ENCODE results near the gene HAPLN2. TPM values are rescaled to one million over a fixed set of nuclear protein-coding genes. Genes with fewer than 3 reads are reported as not detected.
A peak's percentile ranks its signal among the peaks of the same experiment; 100 is the strongest.
"Not testable (repeated sequence)": the region's sequence is repeated elsewhere in the genome, so short reads cannot be mapped to it uniquely, and the experiment has no call there.

HAPLN2 gene
- total RNA-seq, result 1.4 TPM
- long read RNA-seq, result 0 reads

DNA sequence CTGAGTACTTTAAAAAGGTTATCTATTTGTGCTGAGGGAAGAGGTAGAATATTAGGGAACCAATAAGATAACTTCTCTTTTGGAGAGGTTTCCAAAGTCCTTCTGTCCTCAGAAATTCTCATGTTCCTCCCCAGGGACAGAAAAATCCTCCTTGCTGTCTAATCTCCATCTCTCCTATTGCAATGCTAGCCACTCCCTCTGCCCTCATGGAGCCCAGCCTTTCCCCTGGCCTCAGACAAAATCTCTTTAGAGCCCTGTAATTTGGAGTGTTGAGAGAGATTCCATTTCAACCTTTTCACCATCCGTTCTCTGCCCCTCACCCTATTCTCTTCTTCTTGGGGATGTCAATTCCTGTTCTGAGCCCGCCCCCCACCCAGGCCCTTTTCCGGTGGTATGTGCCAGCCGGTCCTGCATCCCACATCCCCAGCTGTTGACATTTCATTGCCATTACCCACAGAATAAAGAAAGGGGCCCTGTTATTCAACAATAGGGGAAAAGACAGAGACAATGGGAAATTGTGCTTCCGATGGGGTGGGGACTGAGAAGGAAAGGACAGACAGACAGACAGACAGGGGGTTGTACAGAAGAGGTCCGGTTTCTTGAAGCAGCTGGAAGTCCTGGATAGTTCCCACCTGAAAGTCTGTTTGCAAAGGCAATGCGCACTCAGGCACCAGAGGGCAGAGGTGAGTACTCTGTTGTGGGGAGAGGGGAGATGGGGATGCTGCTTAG lies at the start of gene HAPLN2:
Gene HAPLN2 (plus strand): TSS at position 563 of the 729 bp plus-strand sequence. CDS start 4,076 bp downstream, outside the sequence.
- intact Hi-C loops (cut with DNase I), result no loop called here
- ATAC-seq, result no peak

DNA sequence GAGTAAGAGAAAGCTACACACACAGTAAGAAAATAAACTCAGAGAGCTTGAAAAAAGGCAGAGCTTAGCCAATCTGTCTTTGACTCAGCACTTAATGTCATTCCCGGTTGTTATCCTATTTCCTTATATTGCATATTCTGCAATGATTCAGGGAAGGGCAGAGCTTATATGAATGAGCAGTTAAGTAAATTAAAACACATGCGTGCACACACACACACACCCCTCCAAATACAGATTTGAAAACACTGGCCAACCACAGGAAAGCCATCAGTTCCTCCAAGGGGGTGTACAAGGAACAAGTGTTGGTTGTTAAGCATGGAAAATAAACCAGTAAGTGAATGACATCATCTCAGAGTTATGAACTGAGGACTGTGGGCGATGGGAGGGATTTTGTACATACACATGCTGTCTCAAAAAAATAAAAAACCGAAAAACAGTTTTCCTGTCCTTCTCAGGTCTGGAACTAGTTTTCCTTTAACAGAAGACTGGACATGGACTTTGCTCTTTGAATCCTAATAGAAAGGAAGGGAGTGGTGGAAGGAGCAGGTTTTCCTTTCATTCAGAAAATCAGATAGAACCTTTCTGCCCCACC lies 47.9 kb upstream of the HAPLN2 start:
- intact Hi-C loops (cut with DNase I), result no loop called here
- DNase-seq (ENCODE audit: missing footprints) (no peak), ATAC-seq (no peak)

More for the DNA sequence above, at the start of gene HAPLN2:
- no peak for DNase-seq (ENCODE audit: missing footprints)

DNA sequence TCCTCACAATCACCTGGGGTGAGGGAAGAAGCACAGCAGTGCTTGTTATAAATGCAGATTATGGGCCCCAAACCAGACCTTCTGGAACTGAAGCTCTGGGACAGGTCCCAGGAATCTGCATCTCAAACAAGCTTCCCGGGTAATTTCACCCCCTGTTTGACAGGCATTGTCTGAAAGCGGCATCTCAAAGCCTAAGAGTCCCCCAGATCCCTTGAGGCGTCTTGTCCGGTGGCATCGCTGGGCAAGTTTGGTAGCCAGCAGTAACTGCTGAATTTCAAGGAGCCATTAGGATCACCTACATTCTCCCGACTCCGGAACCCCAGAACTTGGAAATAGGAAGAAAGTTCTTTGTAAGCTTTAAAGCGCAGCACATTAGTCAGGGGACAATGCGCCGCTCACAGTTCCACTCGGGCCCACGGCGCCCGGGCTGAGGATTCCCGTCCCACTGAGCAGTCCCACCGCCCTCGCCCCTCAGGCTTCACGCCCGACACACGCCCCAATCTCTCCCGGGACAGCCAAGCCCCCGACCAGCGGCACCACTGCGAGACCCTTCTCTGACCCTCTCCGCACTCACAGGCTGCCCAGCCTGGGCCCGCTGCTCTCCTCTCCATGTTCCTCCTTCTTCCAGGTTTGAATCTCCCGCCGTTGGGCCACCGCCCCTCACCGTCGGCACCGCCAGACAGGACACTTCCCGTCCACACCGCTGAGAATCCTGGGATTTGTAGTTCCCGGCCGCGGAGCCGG lies 47.1 kb upstream of the HAPLN2 start, which contains the start of gene IQGAP3:
Gene IQGAP3 (minus strand): TSS at position 647 of the 744 bp plus-strand sequence. CDS start 36 bp downstream, at position 611.
- intact Hi-C loops (cut with DNase I), result no loop called here
- ATAC-seq (peak; percentile 90), DNase-seq (ENCODE audit: missing footprints) (peak; percentile 89)

DNA sequence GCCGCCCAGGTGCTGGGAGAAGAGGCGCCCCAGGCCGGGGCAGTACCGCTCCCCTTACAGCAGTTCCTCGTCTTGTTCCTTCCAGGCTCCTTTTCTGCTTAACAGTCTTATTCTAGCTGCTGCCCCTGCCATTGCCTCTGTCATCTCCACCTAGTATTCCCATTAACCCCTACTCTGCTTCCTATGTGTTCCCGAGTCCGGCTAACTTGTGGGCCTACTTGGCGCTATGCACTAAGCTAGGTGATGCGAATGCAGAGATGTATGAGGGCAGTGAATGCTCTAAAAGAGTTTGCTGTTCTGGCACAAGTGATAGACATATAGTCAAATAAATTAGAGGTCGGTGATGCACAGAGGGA lies 46.6 kb upstream of the HAPLN2 start:
- no peak for DNase-seq (ENCODE audit: missing footprints)
- intact Hi-C loops (cut with DNase I), result no loop called here
- ATAC-seq, result no peak

DNA sequence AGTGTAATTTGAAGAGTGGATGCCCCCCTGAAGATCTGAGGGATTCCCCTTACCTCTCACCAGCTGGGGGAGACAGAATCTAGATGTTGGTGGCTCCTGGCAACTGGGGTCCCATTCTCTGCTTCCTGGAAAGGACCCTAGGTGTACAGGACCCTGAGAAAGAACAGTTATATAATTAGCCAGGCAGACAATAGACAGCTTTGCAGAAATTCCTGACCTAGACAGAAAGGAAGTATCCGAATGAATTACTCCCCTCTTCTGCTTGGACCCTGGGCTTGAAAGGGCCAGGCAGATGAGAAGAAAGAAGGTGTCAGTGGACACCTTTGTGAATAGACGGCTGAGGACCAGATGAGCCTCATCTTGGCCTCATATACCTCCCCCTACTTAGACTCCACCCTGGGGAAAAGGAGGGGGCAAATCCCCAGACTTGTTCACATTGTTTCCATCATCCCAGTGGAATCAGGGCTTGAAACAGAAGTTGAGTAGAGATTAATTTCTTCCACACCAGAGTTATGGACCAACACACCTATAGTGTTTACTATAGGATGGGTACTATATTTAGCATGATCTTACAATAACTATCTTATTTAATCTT lies 45.1 kb upstream of the HAPLN2 start:
- intact Hi-C loops (cut with DNase I), result no loop called here
- ATAC-seq (no peak), DNase-seq (ENCODE audit: missing footprints) (no peak)

DNA sequence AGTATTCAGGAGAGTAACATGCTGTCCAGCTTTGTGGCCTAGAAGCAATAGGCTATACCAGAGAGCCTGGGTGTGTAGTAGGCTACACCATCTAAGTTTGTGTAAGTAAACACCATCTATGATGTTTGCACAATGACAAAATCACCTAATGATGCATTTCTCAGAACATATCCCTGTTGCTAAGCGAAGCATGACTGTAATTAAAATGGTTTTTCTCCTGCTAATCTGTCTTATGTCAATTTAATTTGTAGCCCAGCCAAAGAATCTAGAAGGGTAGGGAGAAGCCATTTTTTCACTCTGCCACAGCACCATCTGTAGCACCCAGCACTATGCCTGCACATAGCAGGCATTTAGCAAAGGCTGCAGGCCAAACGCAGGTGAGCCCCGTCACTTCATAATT lies 41.7 kb upstream of the HAPLN2 start:
- DNase-seq (ENCODE audit: missing footprints) (no peak), ATAC-seq (no peak)
- intact Hi-C loops (cut with DNase I), result no loop called here

DNA sequence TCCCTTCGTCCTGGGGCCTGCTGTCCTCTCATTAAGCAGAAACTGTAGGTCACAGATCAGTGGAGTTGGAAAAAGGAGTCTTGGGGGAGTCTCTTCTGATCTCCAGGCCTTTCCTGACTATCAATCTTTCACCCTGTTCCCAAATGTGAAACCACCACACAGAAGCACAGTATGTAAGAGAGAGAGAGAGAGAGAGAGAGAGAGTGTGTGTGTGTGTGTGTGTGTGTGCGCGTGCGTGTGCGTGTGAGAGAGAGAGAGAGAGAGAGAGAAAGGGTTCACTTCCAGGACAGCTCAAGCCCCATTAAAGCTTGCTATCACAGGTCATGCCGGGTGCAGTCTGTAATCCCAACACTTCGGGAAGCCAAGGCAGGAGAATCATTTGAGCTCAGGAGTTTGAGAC lies 41.2 kb upstream of the HAPLN2 start:
- intact Hi-C loops (cut with DNase I), result no loop called here
- no peak for DNase-seq (ENCODE audit: missing footprints)
- ATAC-seq, result no peak

DNA sequence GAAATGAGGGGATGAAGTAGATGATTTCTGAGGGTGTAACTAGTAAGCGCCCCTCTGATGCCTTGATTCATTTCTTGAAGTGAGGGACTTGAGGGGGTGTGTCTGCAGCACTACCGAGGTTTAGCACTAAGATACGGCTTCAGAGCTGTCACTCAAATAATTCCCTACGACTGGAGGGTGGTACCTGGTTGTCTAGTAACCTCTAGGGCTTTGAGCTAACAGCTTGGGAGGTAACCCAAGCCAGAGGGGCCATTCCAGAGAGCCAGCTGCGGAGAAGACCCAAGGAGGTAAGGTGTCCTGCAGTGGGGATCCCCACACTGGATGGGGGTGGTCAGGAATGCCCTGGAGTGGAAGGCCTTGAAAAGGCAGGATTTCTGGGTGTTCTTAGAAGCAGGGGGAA lies 39.7 kb upstream of the HAPLN2 start, which contains the start of gene TTC24:
Gene TTC24 (plus strand): TSS at position 252 of the 400 bp plus-strand sequence. CDS start 1,642 bp downstream, outside the sequence.
- intact Hi-C loops (cut with DNase I), result no loop called here
- DNase-seq (ENCODE audit: missing footprints) (no peak), ATAC-seq (no peak)

DNA sequence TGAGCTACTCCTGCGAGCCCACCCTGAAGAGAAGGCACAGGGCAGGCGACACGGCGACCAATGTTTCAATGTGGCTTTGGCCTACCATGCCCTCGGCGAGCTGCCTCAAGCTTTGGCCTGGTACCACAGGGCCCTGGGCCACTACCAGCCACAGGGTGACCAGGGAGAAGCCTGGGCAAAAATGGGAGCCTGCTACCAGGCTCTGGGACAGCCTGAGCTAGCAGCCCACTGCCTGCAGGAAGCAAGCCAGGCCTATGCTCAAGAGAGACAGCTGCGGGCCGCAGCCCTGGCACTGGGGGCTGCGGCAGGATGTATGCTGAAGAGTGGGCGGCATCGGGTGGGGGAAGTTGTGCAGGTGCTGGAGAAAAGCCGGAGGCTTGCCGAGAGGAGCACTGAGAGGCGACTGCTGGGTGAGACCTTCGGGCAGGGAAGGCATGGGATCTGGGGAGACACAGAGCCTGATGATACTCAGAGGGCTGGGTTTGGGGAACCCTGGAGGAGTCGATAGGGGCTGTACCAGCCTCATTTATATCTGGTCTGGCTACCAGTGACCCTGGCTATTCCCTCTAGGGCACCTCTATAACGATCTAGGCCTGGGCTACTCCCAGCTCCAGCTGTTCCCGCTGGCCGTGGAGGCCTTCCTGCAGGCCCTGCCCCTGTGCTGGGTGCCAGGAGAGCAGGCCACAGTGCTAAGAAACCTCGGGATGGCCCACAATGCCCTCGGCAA lies 37.4 kb upstream of the HAPLN2 start:
- intact Hi-C loops (cut with DNase I), result no loop called here
- no peak for ATAC-seq
- DNase-seq (ENCODE audit: missing footprints), result no peak

DNA sequence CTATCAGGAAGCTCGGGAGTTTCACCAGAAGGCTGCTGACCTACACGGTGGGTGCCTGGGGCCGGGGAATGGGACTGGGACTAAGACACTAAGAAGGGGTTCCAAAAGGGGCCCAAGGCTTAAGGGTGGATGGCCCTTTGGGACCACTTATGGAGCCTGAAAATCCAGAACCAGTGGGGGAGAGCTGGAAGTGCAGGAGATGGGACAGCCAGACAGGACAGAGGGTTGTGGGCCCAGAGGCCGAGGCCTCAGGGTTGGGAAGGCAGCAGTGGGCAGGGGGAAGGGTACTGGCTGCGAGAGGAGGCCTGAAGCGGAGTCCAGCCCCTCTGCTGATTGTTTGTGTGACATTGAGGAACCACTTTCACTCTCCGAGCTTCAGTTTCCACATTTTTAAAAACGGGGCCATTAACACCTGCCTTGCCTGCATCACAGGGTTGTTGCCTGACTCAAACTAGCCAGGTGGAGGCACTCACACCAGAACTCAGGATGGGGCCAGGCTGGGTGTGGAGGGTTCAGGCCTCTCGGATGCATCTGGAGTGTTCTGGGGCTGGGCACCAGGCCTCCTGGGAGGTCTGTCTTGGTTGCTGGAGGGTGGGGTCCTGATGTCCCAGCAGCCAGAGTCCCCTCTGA lies 36.7 kb upstream of the HAPLN2 start:
- intact Hi-C loops (cut with DNase I), result no loop called here
- DNase-seq (ENCODE audit: missing footprints) (no peak), ATAC-seq (no peak)

DNA sequence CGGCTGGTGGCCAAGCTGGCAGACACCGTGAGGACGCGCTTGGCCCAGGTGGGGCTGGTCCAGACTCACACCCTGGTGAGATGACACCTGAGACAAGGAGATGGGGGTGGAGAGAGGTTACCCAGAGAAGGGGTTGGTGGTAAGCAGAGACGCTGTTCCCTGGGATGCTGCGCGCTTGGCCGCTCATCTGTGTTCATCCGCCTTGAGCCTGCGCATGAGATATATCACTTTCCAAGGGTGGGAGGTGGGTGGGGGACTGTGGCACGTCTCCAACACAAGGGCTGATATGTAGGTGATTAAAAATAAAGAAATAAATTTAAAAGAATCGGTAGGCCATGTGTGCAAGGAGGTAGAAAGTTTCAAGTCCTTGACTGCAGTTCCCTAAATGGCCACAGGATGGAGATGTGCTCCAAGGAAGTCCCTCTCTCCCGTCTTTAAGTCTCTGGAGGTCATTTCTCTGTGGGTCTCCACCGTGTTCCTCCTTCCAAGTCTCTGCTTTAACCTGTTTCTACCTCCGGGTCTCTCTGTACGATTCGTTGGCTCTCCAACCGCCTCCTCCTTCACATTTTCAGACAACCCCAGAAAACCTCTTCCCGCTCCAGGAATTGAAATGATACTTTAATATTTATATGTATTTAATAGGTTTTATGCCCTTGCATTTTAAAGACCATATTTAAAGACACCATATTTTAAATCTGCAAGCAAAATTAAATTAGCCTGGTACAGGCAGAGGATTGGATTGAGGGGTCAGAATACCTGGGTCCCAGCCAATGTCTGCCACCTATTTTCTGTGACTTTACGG lies 35.2 kb upstream of the HAPLN2 start:
- no peak for DNase-seq (ENCODE audit: missing footprints)
- no peak for ATAC-seq
- intact Hi-C loops (cut with DNase I), result loop anchor here (2.0 kb wide), 2 partner anchors 25 to 73 kb away; no protein-coding TSS in a partner anchor

DNA sequence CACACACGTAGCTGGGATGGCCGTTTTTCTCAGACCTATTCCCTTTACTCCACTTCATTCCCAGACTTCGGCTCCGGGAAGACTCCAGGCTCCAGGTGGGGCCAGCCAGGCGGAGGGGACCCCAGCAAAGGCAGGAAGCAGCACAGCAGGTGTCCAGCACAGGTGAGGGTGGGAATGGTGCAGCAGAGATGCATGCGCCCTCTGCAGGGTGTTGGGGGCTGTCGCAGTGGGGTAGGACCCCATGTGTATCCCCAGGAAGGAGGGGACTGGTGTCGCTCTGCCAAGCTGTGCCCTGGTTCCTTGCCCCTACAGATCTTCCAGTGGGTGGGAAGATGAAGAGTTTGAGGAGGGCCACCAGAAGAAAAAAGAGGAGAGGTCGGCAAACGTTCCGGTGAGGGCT lies 34.4 kb upstream of the HAPLN2 start:
- ATAC-seq (no peak), DNase-seq (ENCODE audit: missing footprints) (no peak)
- intact Hi-C loops (cut with DNase I), result loop anchor here (2.0 to 5.0 kb wide), 3 partner anchors 24 to 128 kb away; no protein-coding TSS in a partner anchor

DNA sequence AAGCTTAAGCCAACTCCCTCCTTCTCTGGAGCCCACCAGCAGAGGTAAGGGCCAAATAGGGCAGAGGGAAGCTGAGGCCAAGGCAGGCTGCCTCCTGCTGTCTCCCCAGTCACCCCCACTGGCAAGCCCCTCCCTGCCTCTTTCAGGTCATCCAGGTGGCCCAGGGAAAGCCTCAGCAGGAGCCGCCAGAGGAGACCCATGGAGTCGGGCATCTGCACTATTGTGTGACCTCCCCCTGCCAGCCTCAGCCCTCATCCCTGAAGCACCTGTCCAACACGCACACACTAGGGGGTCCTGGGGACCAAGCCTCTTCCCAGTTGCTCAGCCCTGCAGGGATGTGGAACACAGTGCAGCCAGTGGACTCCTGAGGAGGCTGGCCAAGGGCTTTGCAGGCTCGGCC lies 32.9 kb upstream of the HAPLN2 start:
- intact Hi-C loops (cut with DNase I), result loop anchor here (5.0 kb wide), 1 partner anchor 129 kb away; no protein-coding TSS in a partner anchor
- DNase-seq (ENCODE audit: missing footprints), result no peak
- no peak for ATAC-seq

DNA sequence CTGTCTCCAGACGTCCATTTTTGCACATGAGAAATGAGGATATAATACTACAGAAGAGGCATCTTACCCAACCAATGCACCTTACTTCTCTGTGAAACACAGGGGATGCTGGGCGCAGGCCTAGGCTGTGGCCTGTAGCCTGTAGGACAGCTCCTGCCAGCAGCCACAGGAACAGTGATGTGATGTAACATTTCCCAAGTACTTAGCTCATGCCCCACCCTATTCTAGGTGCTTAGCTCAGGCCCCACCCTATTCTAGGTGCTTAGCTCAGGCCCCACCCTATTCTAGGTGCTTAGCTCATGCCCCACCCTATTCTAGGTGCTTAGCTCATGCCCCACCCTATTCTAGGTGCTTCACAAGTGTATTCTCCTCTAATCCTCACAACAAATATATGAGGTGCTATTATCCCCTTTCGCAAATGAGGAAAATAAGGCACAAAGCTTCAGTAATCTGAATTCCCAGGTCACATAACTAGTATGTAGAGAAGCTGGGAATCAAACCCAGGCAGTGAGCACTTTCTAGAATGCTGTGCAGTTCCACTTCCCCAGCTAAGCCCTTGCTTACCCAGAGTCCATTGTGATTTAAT lies 32.2 kb upstream of the HAPLN2 start:
- intact Hi-C loops (cut with DNase I), result loop anchor here (5.0 kb wide), 1 partner anchor 130 kb away; no protein-coding TSS in a partner anchor
- ATAC-seq (no peak), DNase-seq (ENCODE audit: missing footprints) (no peak)

DNA sequence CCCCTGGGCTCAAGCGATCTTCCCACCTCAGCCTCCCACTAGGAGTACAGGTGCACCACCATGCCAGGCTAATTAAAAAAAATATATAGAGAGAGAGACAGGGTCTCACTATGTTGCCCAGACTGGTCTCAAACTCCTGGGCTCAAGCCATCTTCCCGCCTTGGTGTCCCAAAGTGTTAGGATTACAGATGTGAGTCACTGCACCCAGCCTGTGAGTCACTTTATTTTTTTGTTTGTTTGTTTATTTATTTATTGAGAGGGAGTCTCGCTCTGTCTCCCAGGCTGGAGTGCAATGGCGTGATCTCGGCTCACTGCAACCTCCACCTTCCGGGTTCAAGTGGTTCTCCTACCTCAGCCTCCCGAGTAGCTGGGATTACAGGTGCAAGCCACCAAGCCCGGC lies 31.3 kb upstream of the HAPLN2 start:
- intact Hi-C loops (cut with DNase I), result loop anchor here (5.0 kb wide), 1 partner anchor 131 kb away; no protein-coding TSS in a partner anchor
- ATAC-seq; DNase-seq (ENCODE audit: missing footprints): not testable (repeated sequence)

DNA sequence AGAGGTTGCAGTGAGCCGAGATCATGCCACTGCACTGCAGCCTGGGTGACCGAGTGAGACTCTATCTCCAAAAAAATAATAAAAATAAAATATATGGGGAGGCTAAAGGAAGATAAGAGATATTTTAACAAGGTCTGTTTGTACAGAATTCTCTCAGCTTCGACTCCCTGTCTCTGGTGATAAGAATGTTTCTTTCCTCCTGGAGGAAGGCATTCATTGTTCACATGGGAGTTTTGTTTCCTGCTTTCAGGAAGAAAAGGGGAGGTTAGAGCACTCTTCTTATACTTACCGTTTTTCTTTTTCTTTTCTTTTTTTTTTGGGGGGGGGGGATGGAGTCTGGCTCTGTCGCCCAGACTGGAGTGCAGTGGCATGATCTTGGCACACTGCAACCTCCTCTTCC lies 29.7 kb upstream of the HAPLN2 start:
- no peak for ATAC-seq
- intact Hi-C loops (cut with DNase I), result loop anchor here (5.0 kb wide), 1 partner anchor 132 kb away; no protein-coding TSS in a partner anchor
- DNase-seq (ENCODE audit: missing footprints), result no peak
